Ascending aorta (tissue), 2 donors: ENCODE data around the gene DNAI4. TPM values are rescaled to one million over a fixed set of nuclear protein-coding genes. Genes with fewer than 3 reads are reported as not detected.

ENCODE experiments used
- DNase-seq, 2 donors: peaks; one replicate each; pipeline ENCODE4 v3.0.0-alpha.2; 2019; ENCODE audit warnings: low spot score in 2 of 2
- H3K27ac ChIP-seq, 2 donors: fragments of 200-600 bp; sonication (generic); one replicate each; pipeline ENCODE4 v1.5.1; 2016 to 2017; ENCODE audit warnings: mild to moderate bottlenecking in 1 of 2
- H3K27me3 ChIP-seq: fragments of 200-600 bp; sonication (generic); one replicate; pipeline ENCODE4 v1.5.1; 2017
- H3K36me3 ChIP-seq, 2 donors: fragments of 200-600 bp; sonication (generic); one replicate each; pipeline ENCODE4 v1.5.1; 2016
- H3K4me1 ChIP-seq, 2 donors: fragments of 200-600 bp; sonication (generic); one replicate each; pipeline ENCODE4 v1.5.1; 2016 to 2017; ENCODE audit warnings: mild to moderate bottlenecking in 1 of 2
- H3K4me3 ChIP-seq, 2 donors: fragments of 200-600 bp; sonication (generic); one replicate each; pipeline ENCODE4 v1.5.1; 2016 to 2017; ENCODE audit warnings: mild to moderate bottlenecking in 1 of 2
- H3K9me3 ChIP-seq, 2 donors: fragments of 200-600 bp; sonication (generic); one replicate each; pipeline ENCODE4 v1.5.1; 2016
- CTCF ChIP-seq, 3 experiments: fragments of 200-600 bp in 2 of 3; fragments of 450-650 bp in 1 of 3; sonication (generic) in 2 of 3; IDR thresholded peaks; one replicate each; pipeline ENCODE4 v1.5.1; 2016 to 2019; ENCODE audit warnings: antibody characterized with exemption in 3 of 3, mild to moderate bottlenecking in 1 of 3, moderate library complexity in 1 of 3
- intact Hi-C: fragments of 100-400 bp; cut with DNase I; formaldehyde crosslinking; loops from one replicate; pipeline ENCODE4 v1.15.1; 2023
- total RNA-seq: library from RNA; depleted of rRNA; stranded (reverse); fragments of >200 nt; gene quantifications from one replicate; pipeline ENCODE4 v1.1.0, GENCODE V29; 2016

The DNAI4 gene
- total RNA-seq, 1 donor from 2014 or later = not detected

DNA sequence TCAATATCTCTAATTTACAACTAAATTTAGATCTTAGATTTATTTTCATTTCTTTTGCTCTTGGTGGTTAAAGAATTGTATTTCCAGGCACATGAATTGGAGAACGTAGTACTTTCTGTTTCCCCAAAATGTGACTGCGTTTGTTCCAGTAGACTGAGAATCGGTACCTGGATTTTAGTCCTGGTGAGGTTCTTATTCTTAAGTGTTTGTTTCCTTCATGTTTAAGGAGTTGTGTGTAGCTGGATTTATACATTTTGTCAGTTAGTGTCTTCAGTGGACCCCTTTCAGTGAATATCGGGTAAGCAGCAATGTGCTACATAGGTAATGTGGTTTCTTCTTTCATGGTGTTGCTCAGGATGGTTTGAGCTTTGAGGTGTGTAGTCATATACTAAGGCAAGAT, 6.9 kb upstream of the DNAI4 start:
- Histone ChIP-seq H3K27ac (peak overlapping the region; percentile 95 to 100), H3K9me3 (no peaks in the 10 kb centered on the region), H3K4me3 (peak overlapping the region; percentile 74 to 97), H3K4me1 (peaks cover 0 to 41% of the 10 kb centered on the region in 2 donors), H3K27me3 (no peaks in the 10 kb centered on the region), H3K36me3 (no peaks in the 10 kb centered on the region)
- intact Hi-C loops = loop anchor here (5.0 kb wide), 1 partner anchor 121 kb away; the partner anchor contains the start of gene SLC35D1
- no peak for TF ChIP-seq CTCF (IDR thresholded peaks at IDR 0.05)
- DNase-seq = no peak

DNA sequence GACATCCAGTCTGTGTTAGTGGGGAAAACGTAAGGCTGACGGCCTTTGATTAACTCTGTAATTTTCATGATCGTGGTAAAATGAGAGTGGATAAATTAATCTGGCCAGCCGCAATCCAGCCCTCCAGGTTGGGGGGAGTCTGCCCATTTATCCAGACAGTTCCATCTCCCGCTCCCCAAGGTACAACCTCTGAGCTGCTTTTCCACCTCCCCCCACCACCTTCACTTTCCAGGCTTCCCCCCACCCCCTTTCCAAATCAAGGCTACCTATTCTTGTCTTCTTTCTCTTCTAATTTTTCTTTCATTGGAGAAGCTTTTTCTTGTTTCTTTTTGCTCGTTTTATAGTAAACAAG, 6.1 kb upstream of the DNAI4 start:
- H3K4me1 ChIP-seq = peaks cover 0 to 42% of the 10 kb centered on the region in 2 donors
- H3K27me3 ChIP-seq = no peaks in the 10 kb centered on the region
- peak overlapping the region; percentile 74 to 97 for H3K4me3 ChIP-seq
- H3K36me3 ChIP-seq = no peaks in the 10 kb centered on the region
- no peak for TF ChIP-seq CTCF (IDR thresholded peaks at IDR 0.05)
- no peaks in the 10 kb centered on the region for H3K9me3 ChIP-seq
- H3K27ac ChIP-seq = peak overlapping the region; percentile 95 to 100
- intact Hi-C loops = loop anchor here (5.0 kb wide), 1 partner anchor 122 kb away; the partner anchor contains the start of gene SLC35D1
- no peak for DNase-seq

- no peaks in the 10 kb centered on the region for H3K9me3 ChIP-seq
- peak overlapping the region; percentile 95 to 100 for H3K27ac ChIP-seq
- H3K27me3 ChIP-seq = no peaks in the 10 kb centered on the region
- H3K4me3 ChIP-seq = peak overlapping the region; percentile 74 to 97
- DNase-seq = peak; percentile 90 to 98
- peaks cover 0 to 36% of the 10 kb centered on the region in 2 donors for H3K4me1 ChIP-seq
- no peaks in the 10 kb centered on the region for H3K36me3 ChIP-seq
- peak in 2 of 3 experiments; percentile 21 to 31 for TF ChIP-seq CTCF (IDR thresholded peaks at IDR 0.05)
- intact Hi-C loops = loop anchor here (5.0 to 10.0 kb wide), 4 partner anchors 122 to 905 kb away; partner anchors contain the start of genes GNG12, SERBP1 and SLC35D1
These were observed 5.6 kb upstream of the DNAI4 start for GRCh38 chr1:66929999-66930822.

GRCh38 chr1:66929691-66929998, 5.0 kb upstream of the DNAI4 start:
- Histone ChIP-seq H3K4me3 (peak overlapping the region; percentile 74 to 97), H3K27me3 (no peaks in the 10 kb centered on the region), H3K9me3 (no peaks in the 10 kb centered on the region), H3K4me1 (peaks cover 0 to 32% of the 10 kb centered on the region in 2 donors), H3K27ac (peak overlapping the region; percentile 95 to 100), H3K36me3 (no peaks in the 10 kb centered on the region)
- DNase-seq = no peak
- intact Hi-C loops = loop anchor here (10.0 kb wide), 3 partner anchors 505 to 905 kb away; partner anchors contain the start of genes GNG12 and SERBP1
- no peak for TF ChIP-seq CTCF (IDR thresholded peaks at IDR 0.05)

DNA sequence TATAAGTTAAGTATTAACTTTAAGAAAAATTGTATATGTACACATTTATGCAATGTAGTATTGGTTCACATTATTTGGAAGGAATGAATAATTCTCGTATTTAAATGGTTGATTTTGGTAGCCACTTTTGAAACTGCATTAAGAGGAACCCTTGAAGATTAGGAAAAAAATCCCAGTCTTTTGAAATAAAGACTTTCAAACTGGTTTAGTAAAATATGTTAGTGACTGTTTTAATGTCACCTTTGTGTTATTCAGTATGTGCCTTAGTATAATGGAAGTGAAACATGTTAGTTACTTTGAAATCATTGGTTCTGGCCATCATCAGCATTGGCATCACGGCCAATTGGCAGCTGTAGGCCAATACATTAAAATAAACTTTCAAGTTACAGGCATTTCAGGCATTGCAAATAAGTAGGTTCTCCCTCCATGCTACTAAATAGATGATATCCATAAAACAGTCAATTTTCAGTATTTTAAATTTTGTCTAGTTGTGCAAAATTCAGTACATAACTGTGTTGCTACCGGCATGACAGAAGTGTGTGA, 4.6 kb upstream of the DNAI4 start:
- H3K4me1 ChIP-seq = peaks cover 0 to 29% of the 10 kb centered on the region in 2 donors
- intact Hi-C loops = loop anchor here (10.0 kb wide), 3 partner anchors 506 to 906 kb away; partner anchors contain the start of genes GNG12 and SERBP1

More for the DNA sequence above, 4.6 kb upstream of the DNAI4 start:
- TF ChIP-seq CTCF (IDR thresholded peaks at IDR 0.05) = no peak
- H3K36me3 ChIP-seq = no peaks in the 10 kb centered on the region
- no peaks in the 10 kb centered on the region for H3K9me3 ChIP-seq
- peak overlapping the region; percentile 74 to 97 for H3K4me3 ChIP-seq
- no peak for DNase-seq
- no peaks in the 10 kb centered on the region for H3K27me3 ChIP-seq
- peak overlapping the region; percentile 95 to 100 for H3K27ac ChIP-seq
